ENCODE measurements around the gene FOXP1. TPM values are rescaled to one million over a fixed set of nuclear protein-coding genes. Genes with fewer than 3 reads are reported as not detected.
"Not testable (repeated sequence)": the region's sequence is repeated elsewhere in the genome, so short reads cannot be mapped to it uniquely, and the experiment has no call there.

The FOXP1 gene
- total RNA-seq, 1 donor from 2014 or later = 61.3 TPM

- intact Hi-C loops (cut with micrococcal nuclease) = no loop called here
Observed at GRCh38 chr3:71033681-71034220, 549.8 kb downstream of the FOXP1 start.

GRCh38 chr3:71031914-71032521 lies 551.5 kb downstream of the FOXP1 start:
- intact Hi-C loops (cut with micrococcal nuclease) = no loop called here

- intact Hi-C loops (cut with micrococcal nuclease) = no loop called here
Observed at GRCh38 chr3:71031181-71031580, 552.3 kb downstream of the FOXP1 start.

- intact Hi-C loops (cut with micrococcal nuclease) = no loop called here
Observed at GRCh38 chr3:71030748-71031147, 552.8 kb downstream of the FOXP1 start.

- intact Hi-C loops (cut with micrococcal nuclease) = no loop called here
Observed at GRCh38 chr3:71029770-71030169, 553.8 kb downstream of the FOXP1 start.

- intact Hi-C loops (cut with micrococcal nuclease) = no loop called here
Observed at GRCh38 chr3:71028802-71029201, 554.7 kb downstream of the FOXP1 start.

GRCh38 chr3:71028184-71028583 lies 555.3 kb downstream of the FOXP1 start:
- intact Hi-C loops (cut with micrococcal nuclease) = no loop called here

GRCh38 chr3:71026634-71027578 lies 556.6 kb downstream of the FOXP1 start:
- intact Hi-C loops (cut with micrococcal nuclease) = no loop called here

GRCh38 chr3:71025516-71025915 lies 558.0 kb downstream of the FOXP1 start:
- intact Hi-C loops (cut with micrococcal nuclease) = loop anchor here (1.0 kb wide), 1 partner anchor 15 kb away; no protein-coding TSS in a partner anchor

- intact Hi-C loops (cut with micrococcal nuclease) = loop anchor here (1.0 kb wide), 1 partner anchor 15 kb away; no protein-coding TSS in a partner anchor
Observed at GRCh38 chr3:71025010-71025409, 558.5 kb downstream of the FOXP1 start.

- intact Hi-C loops (cut with micrococcal nuclease) = no loop called here
Observed at GRCh38 chr3:71022551-71023335, 560.8 kb downstream of the FOXP1 start.

- intact Hi-C loops (cut with micrococcal nuclease) = no loop called here
Observed at GRCh38 chr3:71018799-71019198, 564.7 kb downstream of the FOXP1 start.

GRCh38 chr3:71016178-71016845 lies 567.2 kb downstream of the FOXP1 start:
- intact Hi-C loops (cut with micrococcal nuclease) = no loop called here

GRCh38 chr3:71014616-71015015 lies 568.9 kb downstream of the FOXP1 start:
- intact Hi-C loops (cut with micrococcal nuclease) = not testable (repeated sequence)

- intact Hi-C loops (cut with micrococcal nuclease) = no loop called here
Observed at GRCh38 chr3:71012971-71013370, 570.6 kb downstream of the FOXP1 start.

GRCh38 chr3:71011565-71012287 lies 571.8 kb downstream of the FOXP1 start:
- intact Hi-C loops (cut with micrococcal nuclease) = loop anchor here (1.0 to 2.0 kb wide), 8 partner anchors 17 to 433 kb away; no protein-coding TSS in a partner anchor

- intact Hi-C loops (cut with micrococcal nuclease) = loop anchor here (1.0 to 2.0 kb wide), 14 partner anchors 14 to 712 kb away; no protein-coding TSS in a partner anchor
Observed at GRCh38 chr3:71010726-71011455, 572.6 kb downstream of the FOXP1 start.

- intact Hi-C loops (cut with micrococcal nuclease) = loop anchor here (10.0 kb wide), 1 partner anchor 676 kb away; no protein-coding TSS in a partner anchor
Observed at GRCh38 chr3:71008350-71008935, 575.1 kb downstream of the FOXP1 start.

Measured in T-helper 1 cell treated with Interleukin-12 subunit alpha and Interleukin-12 subunit beta and Interleukin-4 antibody, amounts not matched to agents 30 ng/mL and 1 ng/mL, for 36 hours (primary cell).